OCI-LY3 (cell line): ENCODE data around the gene TMEM178B.

Experiments
- H2AFZ ChIP-seq: fragments of 200-600, 300-600 bp; shearing (Covaris generic); 2 replicates; pipeline ENCODE4 v1.6.0; 2014; ENCODE audit warnings: antibody characterized with exemption, low read depth, low read length
- H3K27ac ChIP-seq: fragments of 200-600, 300-600 bp; sonication (generic); 2 replicates; pipeline ENCODE4 v1.5.1; 2014; ENCODE audit warnings: mild to moderate bottlenecking, low read length, moderate library complexity, mixed read lengths
- H3K27me3 ChIP-seq: fragments of 200-600, 300-600 bp; sonication (generic); 2 replicates; pipeline ENCODE4 v1.6.1; 2014; ENCODE audit warnings: low read depth, low read length, mixed read lengths
- H3K36me3 ChIP-seq: fragments of 200-600, 300-600 bp; sonication (generic); replicated peaks from 2 replicates; pipeline ENCODE3; 2014; ENCODE audit warnings: low read depth, low read length, mixed read lengths
- H3K4me1 ChIP-seq: fragments of 300-600, 200-600 bp; sonication (generic); 2 replicates; pipeline ENCODE4 v1.6.1; 2014; ENCODE audit warnings: low read length, mixed read lengths
- H3K4me2 ChIP-seq: fragments of 200-600, 300-600 bp; sonication (generic); 2 replicates; pipeline ENCODE4 v1.6.1; 2014; ENCODE audit warnings: low read length, mixed read lengths
- H3K4me3 ChIP-seq: fragments of 300-600, 200-600 bp; sonication (generic); 2 replicates; pipeline ENCODE4 v1.5.1; 2014; ENCODE audit warnings: antibody characterized with exemption, mild to moderate bottlenecking, low read length, moderate library complexity
- H3K79me2 ChIP-seq: fragments of 300-600, 200-600 bp; shearing (Covaris generic); 2 replicates; pipeline ENCODE4 v1.6.1; 2014; ENCODE audit warnings: mild to moderate bottlenecking, low read length, mixed read lengths
- H3K9ac ChIP-seq: fragments of 300-600, 200-600 bp; shearing (Covaris generic); 2 replicates; pipeline ENCODE4 v1.6.0; 2014; ENCODE audit warnings: mild to moderate bottlenecking, low read length, moderate library complexity
- H3K9me3 ChIP-seq: fragments of 200-600, 300-600 bp; shearing (Covaris generic); 2 replicates; pipeline ENCODE4 v1.6.1; 2014; ENCODE audit warnings: low read length, mixed read lengths; ENCODE audit not compliant: insufficient read depth
- H4K20me1 ChIP-seq: fragments of 200-600, 300-600 bp; sonication (generic); 2 replicates; pipeline ENCODE4 v1.6.1; 2016; ENCODE audit warnings: low read length, mixed read lengths; ENCODE audit not compliant: insufficient read depth
- EZH2phosphoT487 ChIP-seq: fragments of 200-600 bp; shearing (Covaris generic); IDR thresholded peaks from 2 replicates; pipeline ENCODE4 v1.6.1; 2018; ENCODE audit warnings: antibody characterized with exemption, mixed run types, low read depth
- TF ChIP-seq, protein P1 (sequence below): fragments of 200-600, 300-600 bp; sonication (generic); IDR thresholded peaks from 2 replicates; pipeline ENCODE4 v1.5.1; 2014; ENCODE audit warnings: antibody characterized with exemption, low read length, low read depth

Gene TMEM178B

DNA sequence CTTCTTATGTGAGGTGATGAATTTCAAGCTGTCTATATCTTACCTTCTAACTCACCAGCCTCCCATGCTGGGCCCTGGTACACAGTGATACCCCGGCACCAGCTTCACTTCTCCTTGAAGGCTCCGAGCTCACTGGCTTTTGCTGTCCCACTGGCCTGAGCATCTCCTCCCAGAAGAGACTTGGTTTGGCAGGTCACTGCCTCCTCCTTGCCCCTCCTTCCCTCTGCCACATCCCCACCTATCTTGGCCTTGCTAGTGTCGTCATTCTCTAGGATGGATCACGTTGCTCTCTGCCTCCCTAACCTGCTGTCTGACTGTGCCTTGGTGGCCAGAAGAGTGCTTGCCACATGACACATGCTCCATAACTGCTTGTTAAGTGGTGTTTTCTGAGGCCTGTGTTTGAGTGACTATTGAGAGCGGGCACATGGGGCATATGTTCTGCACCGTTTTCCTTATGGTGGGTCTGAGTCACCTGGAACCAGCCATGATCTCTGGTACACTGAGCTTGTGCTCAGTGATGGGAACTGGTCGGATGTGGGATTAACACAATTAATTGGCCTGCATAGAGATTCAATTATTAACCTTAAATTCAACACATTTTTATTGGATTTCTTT, 86.5 kb downstream of the TMEM178B start:
- H3K27ac ChIP-seq, result no peak overlapping the region
- H3K36me3 ChIP-seq, result no peaks in the 10 kb centered on the region
- H3K79me2 ChIP-seq, result no peaks in the 10 kb centered on the region
- H3K9ac ChIP-seq, result no peak overlapping the region
- H3K27me3 ChIP-seq, result no peaks in the 10 kb centered on the region
- no peak overlapping the region for H3K4me3 ChIP-seq
- no peaks in the 10 kb centered on the region for H3K9me3 ChIP-seq
- no peak for TF ChIP-seq EZH2phosphoT487
- TF ChIP-seq, protein P1, sequence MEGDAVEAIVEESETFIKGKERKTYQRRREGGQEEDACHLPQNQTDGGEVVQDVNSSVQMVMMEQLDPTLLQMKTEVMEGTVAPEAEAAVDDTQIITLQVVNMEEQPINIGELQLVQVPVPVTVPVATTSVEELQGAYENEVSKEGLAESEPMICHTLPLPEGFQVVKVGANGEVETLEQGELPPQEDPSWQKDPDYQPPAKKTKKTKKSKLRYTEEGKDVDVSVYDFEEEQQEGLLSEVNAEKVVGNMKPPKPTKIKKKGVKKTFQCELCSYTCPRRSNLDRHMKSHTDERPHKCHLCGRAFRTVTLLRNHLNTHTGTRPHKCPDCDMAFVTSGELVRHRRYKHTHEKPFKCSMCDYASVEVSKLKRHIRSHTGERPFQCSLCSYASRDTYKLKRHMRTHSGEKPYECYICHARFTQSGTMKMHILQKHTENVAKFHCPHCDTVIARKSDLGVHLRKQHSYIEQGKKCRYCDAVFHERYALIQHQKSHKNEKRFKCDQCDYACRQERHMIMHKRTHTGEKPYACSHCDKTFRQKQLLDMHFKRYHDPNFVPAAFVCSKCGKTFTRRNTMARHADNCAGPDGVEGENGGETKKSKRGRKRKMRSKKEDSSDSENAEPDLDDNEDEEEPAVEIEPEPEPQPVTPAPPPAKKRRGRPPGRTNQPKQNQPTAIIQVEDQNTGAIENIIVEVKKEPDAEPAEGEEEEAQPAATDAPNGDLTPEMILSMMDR, result no peak
- no peak overlapping the region for H3K4me2 ChIP-seq
- no peak overlapping the region for H2AFZ ChIP-seq
- no peaks in the 10 kb centered on the region for H3K4me1 ChIP-seq
- no peaks in the 10 kb centered on the region for H4K20me1 ChIP-seq

DNA sequence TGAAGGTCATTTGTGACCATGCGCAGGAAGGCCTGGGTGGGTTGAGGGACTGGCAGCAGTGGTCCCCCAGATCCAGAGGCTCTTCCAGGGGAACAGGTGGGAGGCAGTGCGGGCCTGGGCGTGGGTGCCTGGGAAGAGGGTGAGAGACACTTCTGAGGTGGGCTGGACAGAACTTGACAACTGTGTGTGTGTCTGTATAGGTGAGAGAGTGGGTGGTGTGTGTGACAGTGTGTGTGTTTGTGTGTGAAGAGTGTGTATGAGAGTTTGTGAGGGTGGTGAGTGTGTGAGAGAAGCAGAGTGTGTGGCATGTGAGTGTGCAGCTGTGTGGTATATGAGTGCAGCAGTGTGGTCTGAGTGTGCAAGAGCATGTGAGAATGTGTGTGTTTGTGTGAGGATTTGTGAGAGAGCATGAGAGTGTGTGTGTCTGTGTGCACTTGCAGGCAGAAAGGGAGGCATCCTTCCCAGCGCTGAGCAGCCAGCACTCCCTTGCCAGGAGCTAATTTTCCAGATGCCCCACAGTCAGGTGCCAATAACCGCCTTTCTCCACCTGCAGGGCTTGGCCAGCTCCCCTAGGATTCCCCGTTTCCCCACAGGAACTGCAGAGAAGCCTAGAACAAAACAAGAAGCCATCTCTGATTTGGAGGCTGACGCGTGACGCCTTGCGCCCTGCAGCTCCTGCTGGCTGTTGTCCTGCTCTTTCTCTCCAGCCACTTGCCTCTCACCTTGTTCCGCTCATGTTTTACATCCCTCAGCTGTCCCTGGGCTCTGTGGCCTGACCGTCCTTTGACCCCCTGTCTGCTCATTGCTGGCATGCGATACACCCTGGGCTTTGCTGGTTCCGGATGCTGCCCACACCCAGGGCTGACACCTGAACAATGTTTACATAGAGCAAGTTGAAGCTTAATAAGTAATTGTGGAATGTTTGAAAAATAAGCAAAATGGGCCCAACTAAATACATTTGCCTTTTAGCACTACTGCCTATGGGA, 88.0 kb downstream of the TMEM178B start:
- no peaks in the 10 kb centered on the region for H3K36me3 ChIP-seq
- no peak overlapping the region for H2AFZ ChIP-seq
- H3K4me2 ChIP-seq, result no peak overlapping the region
- no peaks in the 10 kb centered on the region for H3K79me2 ChIP-seq
- H3K27ac ChIP-seq, result no peak overlapping the region
- H3K27me3 ChIP-seq, result no peaks in the 10 kb centered on the region
- no peaks in the 10 kb centered on the region for H3K4me1 ChIP-seq
- H3K9ac ChIP-seq, result no peak overlapping the region
- H4K20me1 ChIP-seq, result no peaks in the 10 kb centered on the region
- no peak overlapping the region for H3K4me3 ChIP-seq
- no peaks in the 10 kb centered on the region for H3K9me3 ChIP-seq
- TF ChIP-seq, protein P1, result no peak
- TF ChIP-seq EZH2phosphoT487, result no peak

DNA sequence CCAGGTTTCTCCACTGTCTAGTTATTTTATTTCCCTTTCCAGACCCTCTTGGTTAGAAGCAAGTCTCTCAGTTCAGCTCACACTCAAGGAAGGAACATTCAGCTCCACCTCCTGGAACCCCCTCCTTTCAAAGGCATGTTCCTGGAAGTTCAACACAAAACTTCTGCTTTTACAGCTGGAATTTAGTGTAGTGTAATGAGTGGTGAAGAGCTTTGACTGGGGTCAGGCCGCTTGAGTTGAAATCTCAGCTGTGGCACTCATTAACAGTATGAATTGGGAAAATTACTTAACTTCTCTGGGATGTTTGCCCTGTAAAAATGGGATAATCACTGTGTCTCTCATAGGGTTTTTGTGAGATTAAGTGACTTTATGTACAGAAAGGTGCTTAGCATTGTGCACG, 91.7 kb downstream of the TMEM178B start:
- H3K4me3 ChIP-seq, result no peak overlapping the region
- no peaks in the 10 kb centered on the region for H3K27me3 ChIP-seq
- no peak for TF ChIP-seq EZH2phosphoT487
- TF ChIP-seq, protein P1, result no peak
- H3K27ac ChIP-seq, result no peak overlapping the region
- H3K9me3 ChIP-seq, result no peaks in the 10 kb centered on the region
- H3K4me1 ChIP-seq, result no peaks in the 10 kb centered on the region
- no peaks in the 10 kb centered on the region for H4K20me1 ChIP-seq
- no peak overlapping the region for H3K4me2 ChIP-seq
- no peak overlapping the region for H3K9ac ChIP-seq
- no peaks in the 10 kb centered on the region for H3K36me3 ChIP-seq
- no peak overlapping the region for H2AFZ ChIP-seq
- no peaks in the 10 kb centered on the region for H3K79me2 ChIP-seq

DNA sequence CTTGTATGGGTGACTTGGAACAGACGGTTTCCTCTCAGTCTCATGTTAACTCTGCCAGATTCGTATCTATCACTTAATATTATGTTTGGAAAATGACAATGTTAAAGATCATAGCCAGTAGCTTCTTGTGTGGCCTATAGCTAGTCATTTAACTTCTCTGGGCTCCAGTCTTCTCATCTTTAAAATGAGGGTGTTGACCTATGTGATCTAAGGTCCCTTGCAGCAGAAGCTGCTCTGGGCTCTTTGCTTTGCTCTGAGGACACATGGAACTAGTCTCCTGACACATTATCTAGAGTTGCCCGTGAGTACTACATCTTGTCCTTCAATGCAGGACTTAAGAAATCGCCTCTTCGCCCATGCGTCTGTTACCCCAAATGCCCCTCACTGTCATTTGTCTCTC, 93.1 kb downstream of the TMEM178B start:
- Histone ChIP-seq H3K9me3 (no peaks in the 10 kb centered on the region), H3K4me2 (no peak overlapping the region), H3K4me1 (no peaks in the 10 kb centered on the region), H3K79me2 (no peaks in the 10 kb centered on the region), H3K36me3 (no peaks in the 10 kb centered on the region), H3K27me3 (no peaks in the 10 kb centered on the region), H3K27ac (no peak overlapping the region), H3K4me3 (no peak overlapping the region), H4K20me1 (no peaks in the 10 kb centered on the region), H2AFZ (no peak overlapping the region), H3K9ac (no peak overlapping the region)
- TF ChIP-seq, protein P1, result no peak
- no peak for TF ChIP-seq EZH2phosphoT487
